ENCODE data around the gene H6PD.

GRCh38 chr1:9222846-9223625 lies 11.5 kb upstream of the H6PD start:
- TF ChIP-seq CTCF (IDR thresholded peaks at IDR 0.05; ENCODE audit: low read depth, low read length) (no peak), EZH2phosphoT487 (IDR thresholded peaks at IDR 0.05; ENCODE audit: low read depth) (no peak)
